NCI-H1048 (cell line): ENCODE data around the gene MYBPH.

Experiments used
- DNase-seq: peaks from one replicate; lab custom pipeline; 2025; lab: John Stamatoyannopoulos, UW

Gene MYBPH

GRCh38 chr1:203166192-203166940, 9.3 kb downstream of the MYBPH start:
- DNase-seq = no peak

DNA sequence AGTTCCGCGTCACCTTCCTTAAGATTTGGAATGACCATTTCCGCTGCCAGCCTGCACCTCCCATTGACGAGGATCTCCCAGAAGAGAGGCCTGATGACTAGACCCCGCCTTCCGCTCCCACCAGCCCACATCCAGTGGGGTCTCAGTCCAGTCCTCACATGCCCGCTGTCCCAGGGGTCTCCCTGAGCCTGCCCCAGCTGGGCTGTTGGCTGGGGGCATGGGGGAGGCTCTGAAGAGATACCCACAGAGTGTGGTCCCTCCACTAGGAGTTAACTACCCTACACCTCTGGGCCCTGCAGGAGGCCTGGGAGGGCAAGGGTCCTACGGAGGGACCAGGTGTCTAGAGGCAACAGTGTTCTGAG, 9.8 kb downstream of the MYBPH start:
- no peak for DNase-seq

DNA sequence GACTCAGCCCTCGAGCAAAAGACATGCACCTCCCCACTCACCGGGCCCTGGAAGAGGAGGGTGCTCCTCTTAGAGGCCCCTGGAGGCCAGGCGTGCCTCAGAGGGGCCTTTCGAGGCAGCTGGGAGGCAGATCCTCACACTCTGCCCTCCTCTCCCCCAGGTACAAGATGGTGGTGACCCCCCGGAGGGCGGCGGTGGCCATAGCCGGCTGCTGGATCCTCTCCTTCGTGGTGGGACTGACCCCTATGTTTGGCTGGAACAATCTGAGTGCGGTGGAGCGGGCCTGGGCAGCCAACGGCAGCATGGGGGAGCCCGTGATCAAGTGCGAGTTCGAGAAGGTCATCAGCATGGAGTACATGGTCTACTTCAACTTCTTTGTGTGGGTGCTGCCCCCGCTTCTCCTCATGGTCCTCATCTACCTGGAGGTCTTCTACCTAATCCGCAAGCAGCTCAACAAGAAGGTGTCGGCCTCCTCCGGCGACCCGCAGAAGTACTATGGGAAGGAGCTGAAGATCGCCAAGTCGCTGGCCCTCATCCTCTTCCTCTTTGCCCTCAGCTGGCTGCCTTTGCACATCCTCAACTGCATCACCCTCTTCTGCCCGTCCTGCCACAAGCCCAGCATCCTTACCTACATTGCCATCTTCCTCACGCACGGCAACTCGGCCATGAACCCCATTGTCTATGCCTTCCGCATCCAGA, 10.4 kb downstream of the MYBPH start:
- DNase-seq = no peak

DNA sequence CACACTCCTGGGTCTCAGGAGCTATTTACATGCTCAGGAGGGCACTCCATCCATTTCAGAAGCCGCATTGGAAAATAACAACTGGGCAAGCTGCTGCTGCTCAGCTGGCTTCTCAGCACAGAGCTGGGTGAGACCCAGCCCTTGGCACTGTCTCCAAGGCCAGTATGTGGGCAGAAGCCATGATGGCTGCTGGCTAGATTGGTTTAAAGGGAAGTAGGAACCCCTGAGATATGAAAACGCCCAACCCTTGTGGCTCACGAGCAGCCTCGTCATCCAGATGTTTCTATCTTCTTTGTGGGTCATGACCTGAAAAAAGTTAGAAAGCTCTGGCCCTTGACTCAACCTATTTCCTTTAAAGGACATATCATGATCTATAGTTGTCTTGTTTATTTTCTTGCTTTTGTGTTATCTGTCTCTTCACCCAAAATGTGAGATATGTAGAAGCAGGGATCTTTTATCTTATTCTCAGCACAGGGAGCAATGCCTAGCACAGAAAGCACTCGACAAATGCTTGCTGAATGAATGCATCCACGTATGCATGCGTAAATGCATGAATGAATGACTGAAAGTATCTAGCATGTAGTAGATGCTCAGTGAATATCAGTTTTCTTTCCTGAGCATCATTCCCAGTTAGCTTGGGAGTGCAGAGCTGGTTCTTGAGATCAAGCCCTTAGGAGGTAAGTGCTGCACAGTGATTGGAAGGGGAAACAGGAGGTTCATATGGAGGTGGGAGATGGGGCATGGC, 11.6 kb downstream of the MYBPH start:
- no peak for DNase-seq

- no peak for DNase-seq
Observed at GRCh38 chr1:203162403-203162802, 13.2 kb downstream of the MYBPH start.

GRCh38 chr1:203161703-203162102, 13.9 kb downstream of the MYBPH start:
- DNase-seq = no peak

GRCh38 chr1:203161175-203161574, 14.5 kb downstream of the MYBPH start:
- DNase-seq = no peak

DNA sequence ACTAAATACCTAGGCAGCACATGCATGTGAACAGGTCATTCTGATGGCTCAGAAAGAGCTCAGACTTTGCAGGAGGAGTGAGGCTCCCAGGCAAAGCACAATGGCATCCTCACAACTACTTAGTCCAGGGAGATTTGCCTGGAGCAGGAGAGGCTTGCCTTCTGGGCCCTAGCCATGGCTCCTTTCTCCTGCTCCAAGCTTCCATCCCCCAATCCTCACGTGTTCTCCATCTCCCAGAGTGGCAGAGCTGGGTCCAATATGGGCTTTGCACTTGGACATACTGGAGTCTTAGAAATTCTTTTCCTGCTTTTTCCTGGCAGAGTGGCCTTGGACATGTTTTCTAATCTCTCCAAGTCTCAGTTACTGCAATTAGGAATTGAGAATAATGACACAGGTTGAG, 15.8 kb downstream of the MYBPH start:
- no peak for DNase-seq

DNA sequence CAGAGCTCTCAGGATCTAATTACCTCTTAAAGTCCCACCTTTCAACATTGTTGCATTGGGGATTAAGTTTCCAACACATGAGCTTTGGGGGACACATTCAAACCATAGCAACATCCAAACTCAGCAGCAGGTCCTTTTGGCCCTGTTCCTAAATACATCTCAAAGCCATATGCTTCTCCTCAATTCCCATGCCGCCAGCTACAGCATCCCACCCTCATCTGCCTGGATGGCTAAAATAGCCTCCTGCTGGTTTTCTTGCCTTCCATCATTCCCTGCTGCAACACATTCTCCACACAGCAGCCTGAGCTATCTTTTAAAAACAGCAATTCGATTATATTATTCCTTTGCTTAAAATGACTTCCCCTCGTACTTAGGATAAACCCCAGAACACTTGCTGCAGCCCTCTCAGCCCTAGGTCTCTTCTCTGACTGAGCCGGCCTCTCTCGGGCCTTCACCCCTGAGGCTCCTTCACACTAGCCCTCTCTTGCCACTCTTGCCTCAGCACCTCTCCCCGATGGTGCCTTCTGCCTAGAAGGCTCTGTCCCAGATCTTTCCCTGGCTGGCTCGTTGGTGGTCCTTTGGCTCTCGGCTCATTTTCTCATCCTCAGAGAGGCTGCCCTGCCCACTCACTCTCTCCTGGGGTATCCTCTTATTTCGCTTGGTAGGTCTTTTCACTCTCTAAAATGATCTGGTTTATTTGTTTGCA, 16.5 kb downstream of the MYBPH start:
- no peak for DNase-seq

DNA sequence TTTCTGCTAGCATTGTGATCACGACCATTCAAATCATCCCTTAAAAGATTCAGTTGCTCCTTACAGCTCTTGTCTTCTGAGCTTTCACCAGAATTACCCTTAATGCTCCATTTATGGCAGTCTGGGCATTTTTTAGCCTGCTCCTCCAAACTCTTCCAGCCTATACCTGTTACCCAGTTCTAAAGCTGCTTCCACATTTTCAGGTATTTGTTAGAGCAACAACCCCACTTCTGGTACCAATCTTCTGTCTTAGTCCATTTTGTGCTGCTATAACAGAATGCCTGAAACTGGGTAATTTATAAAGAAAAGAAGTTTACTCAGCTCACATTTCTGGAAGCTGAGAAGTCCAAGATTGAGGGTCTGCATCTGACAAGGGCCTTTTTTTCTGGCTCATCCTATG, 17.2 kb downstream of the MYBPH start:
- no peak for DNase-seq

DNA sequence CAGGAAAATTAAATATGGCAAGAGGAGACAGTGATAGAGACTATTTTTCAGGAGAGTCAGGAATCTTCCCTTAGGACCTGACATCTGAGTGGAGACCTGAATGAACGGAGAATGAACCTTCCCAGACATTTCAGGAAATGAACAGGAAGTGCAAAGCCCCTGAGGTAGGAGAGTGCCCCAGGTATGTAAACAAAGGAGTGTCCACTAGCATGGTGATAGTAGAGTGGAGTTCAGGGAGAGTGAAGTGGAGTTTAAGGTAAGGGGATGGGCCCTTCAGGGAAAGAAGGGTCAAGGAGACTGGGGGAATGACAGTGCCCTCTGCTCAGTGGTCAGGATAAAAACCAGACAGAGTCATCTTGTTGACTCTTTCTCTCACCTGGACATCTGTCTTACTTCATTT, 19.3 kb downstream of the MYBPH start:
- DNase-seq = no peak

GRCh38 chr1:203153989-203154821, 21.4 kb downstream of the MYBPH start:
- DNase-seq = no peak

DNA sequence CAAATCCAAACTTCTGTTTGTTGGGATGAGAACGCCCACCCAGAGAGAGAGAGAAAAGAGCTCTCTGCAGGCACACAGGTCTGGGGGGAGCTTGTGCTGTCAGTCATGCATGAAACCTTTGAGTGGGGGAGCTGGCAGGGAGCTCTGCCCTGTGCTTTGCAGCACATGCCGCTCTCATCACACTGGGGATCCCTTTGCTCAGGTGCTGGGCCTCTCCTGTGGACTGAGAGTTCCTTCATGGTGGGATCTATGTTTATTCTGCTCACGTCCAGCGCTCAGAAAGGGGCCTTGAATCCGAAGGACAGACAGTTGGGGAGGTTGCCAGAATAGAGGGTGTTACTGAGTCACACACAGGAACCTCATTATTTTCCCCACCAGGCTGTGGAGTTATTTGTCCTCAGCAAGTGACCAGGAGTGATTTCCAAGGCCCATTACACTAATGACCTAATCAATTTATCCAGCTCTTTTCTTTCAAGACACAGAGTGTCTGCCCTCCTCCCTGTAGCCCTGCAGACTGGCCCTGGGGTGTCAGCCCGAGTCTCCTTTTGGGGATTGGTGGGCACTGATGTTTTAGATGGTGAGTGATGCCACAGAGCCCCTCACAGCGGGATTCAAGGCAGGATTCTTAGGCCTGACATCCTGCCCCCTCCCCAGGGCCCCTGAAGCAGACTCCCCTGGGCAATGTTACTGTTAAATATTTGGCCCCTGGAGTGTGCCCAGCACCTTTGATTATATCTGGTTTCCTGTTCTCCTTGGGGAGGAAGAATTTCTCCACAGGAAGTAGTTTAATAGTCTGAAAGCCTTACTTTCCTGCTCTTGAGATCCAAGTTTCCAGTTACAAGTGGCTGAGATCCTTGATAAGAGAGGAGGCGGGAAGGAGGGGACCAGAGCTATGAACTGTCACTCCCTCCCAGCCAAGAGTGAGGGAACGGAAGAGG, 22.3 kb downstream of the MYBPH start:
- no peak for DNase-seq

- no peak for DNase-seq
Observed at GRCh38 chr1:203152158-203153034, 23.2 kb downstream of the MYBPH start.

- no peak for DNase-seq
Observed at GRCh38 chr1:203151362-203152157, 24.1 kb downstream of the MYBPH start.

- DNase-seq = no peak
Observed at GRCh38 chr1:203150511-203151297, 24.9 kb downstream of the MYBPH start.

- DNase-seq = no peak
Observed at GRCh38 chr1:203149188-203149840, 26.3 kb downstream of the MYBPH start.
